ENCODE data around the gene RUNX3.

RUNX3 gene

DNA sequence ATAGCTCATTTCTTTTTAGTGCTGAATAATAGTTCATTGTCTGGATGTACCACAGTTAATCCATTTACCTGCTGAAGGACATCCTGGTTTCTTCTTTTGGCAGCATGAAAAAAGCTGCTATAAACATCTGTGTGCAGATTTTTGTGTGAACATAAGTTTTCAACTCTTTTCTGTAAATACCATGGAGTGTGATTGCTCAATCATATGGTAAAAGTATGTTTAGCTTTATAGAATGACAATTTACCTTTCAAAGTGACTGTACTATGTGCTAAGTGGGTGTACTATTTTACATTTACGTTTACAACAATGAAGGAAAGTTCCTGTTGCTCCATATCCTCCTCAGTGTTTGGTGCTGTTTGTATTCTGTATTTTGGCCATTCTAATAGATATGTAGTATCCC lies 49.0 kb downstream of the RUNX3 start:
- DNase-seq (ENCODE audit: low read depth): no peak

DNA sequence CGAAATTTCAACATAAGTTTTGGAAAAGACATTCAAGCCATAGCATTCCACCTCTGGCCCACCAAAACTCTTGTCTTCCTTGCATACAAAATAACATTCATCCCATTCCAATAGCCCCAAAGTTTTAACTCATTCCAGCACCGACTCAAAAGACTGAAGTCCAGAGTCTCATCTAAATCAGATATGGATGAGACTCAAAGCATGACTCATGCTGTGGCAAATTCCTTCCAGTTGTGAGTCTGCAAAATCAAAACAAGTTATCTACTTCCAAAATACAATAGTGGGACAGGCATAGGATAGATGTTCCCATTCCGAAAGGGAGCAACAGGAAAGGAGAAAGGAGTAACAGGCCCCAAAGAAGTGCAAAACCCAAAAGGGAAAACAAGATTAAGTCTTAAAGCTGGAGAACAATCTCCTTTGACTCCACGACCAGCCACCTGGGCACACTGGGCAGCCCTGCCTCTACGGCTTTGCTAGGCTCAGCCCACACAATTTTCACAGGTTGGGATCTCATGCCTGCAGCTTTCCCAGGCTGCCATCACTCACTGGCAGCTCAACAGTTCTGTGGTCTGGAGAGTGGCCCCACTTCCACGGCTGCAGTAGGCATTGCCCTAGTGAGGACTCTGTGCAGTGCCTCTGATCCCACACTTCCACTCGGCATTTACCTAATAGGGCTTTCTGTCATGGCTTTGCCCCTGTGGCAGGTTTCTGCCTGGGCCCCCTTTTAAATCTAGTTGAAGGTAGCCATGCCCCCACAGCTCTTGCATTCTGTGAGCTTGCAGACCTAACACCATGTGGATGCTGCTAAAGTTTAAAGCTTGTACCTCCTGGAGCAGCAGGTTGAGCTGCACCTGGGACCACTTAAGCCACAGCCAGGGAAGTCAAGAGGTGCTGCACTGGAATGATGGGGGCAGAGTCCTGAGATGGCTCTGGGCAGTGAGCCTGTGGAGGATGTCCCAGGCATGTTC lies 51.0 kb downstream of the RUNX3 start:
- DNase-seq (ENCODE audit: low read depth): no peak

GRCh38 chr1:24878045-24878444 lies 52.0 kb downstream of the RUNX3 start:
- DNase-seq (ENCODE audit: low read depth): no peak

DNA sequence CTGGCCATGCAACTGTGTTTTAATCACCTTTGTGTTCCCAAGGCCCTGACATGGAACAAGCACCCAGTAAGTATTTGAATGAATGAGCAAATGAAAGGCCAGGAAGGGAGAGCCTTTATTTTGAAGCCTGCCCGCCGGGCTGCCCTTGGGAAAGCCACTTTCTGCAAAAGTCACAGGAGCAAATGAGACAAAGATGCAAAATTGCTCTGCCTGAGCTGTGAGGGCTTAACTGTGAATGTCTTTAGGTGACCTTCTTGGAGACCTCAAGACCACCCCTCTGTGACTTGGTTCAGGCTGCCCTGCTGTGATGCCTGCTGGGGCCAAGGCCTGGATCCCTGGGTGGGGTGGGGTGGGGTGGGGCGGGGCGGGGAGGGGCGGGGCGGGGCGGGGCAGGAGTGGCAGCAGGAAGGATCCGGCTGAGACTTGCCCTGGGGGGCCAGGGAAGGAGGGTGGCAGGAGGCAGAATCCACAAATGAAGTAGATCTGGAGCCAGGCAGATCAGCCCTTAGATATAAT lies 54.0 kb downstream of the RUNX3 start:
- DNase-seq (ENCODE audit: low read depth): no peak

- no peak for DNase-seq (ENCODE audit: low read depth)
Observed at GRCh38 chr1:24875257-24875656, 54.8 kb downstream of the RUNX3 start.

- DNase-seq (ENCODE audit: low read depth): no peak
Observed at GRCh38 chr1:24874611-24875234, 55.4 kb downstream of the RUNX3 start.

- no peak for DNase-seq (ENCODE audit: low read depth)
Observed at GRCh38 chr1:24874056-24874455, 56.0 kb downstream of the RUNX3 start.

GRCh38 chr1:24873148-24873547 lies 56.9 kb downstream of the RUNX3 start:
- no peak for DNase-seq (ENCODE audit: low read depth)

- peak; percentile 79 for DNase-seq (ENCODE audit: low read depth)
Observed at GRCh38 chr1:24872061-24872850, 57.8 kb downstream of the RUNX3 start.

GRCh38 chr1:24871306-24871901 lies 58.7 kb downstream of the RUNX3 start:
- no peak for DNase-seq (ENCODE audit: low read depth)

- peak; percentile 24 for DNase-seq (ENCODE audit: low read depth)
Observed at GRCh38 chr1:24870551-24871195, 59.4 kb downstream of the RUNX3 start.

GRCh38 chr1:24868016-24868875 lies 61.8 kb downstream of the RUNX3 start:
- no peak for DNase-seq (ENCODE audit: low read depth)

DNA sequence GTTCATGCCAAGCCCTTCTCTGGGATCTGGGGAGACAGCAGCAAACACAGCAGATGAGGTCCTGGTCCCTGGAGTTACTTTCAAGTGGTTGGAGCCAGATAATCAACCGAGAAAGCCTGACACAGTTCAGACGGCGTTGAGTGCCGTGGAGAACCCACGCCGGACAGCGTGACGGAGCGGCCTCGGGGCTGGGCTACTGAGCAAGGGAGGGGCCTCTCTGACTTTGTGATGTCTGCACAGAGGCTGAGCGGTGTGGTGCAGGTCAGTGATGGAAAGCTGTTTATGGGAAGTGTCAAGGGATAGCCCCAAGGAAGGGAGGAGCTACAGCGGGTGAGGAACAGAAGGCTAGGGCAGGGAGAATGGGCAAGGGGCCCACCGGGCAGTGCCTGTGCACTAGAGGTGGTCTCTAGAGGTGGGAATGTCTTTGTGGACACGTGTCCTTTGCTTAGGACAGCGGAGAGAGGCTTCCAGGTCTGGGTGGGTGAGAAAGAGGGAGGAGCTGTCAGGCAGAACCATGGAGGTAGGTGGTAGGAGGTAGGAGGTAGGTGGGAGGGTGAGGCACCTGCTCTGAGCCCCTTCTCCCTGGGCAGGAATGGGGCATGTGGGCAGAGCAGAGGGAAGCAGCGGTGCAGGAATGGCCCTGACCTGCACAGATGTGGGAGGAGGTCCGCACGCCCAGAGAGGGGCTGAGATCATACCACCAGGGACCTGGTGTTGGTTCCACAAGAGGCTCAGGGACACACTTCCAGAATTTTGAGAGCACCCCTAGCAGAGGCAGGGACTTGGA lies 62.8 kb downstream of the RUNX3 start:
- DNase-seq (ENCODE audit: low read depth): no peak

GRCh38 chr1:24866211-24867083 lies 63.6 kb downstream of the RUNX3 start:
- DNase-seq (ENCODE audit: low read depth): no peak

GRCh38 chr1:24865587-24865986 lies 64.5 kb downstream of the RUNX3 start:
- DNase-seq (ENCODE audit: low read depth): no peak

GRCh38 chr1:24865168-24865567 lies 64.9 kb downstream of the RUNX3 start:
- no peak for DNase-seq (ENCODE audit: low read depth)

DNA sequence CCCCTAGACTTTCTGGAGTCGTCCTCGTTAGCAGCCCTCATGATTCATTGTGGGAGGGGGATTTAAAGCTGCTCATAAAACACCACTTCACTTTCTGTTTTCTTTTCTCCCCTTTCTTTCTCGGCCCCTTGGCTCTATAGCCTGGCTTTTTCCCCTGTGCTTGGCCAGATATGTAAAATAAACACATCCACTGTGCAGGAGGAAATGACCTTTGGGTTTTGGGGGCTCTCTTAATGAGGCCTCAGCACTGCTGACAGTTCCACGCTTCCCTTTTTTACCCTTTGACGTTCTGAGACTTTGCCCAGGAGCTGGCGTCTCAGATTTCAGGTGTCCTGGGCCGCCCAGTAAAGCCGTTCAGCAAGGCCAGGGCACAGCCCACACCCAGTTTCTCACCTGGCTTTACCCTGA lies 65.7 kb downstream of the RUNX3 start:
- no peak for DNase-seq (ENCODE audit: low read depth)

GRCh38 chr1:24862775-24863483 lies 67.1 kb downstream of the RUNX3 start:
- DNase-seq (ENCODE audit: low read depth): no peak
